GM18873 (cell line): Measurements from ENCODE around the gene MED15.

Experiments
- ATAC-seq: cut with Tn5 transposase; IDR thresholded peaks from one replicate; pipeline ENCODE4 v1.9.1; 2021; ENCODE audit warnings: mild to moderate bottlenecking, moderate library complexity, moderate number of reproducible peaks; ENCODE audit not compliant: unreplicated experiment, low FRiP score

The MED15 gene

GRCh38 chr22:20636075-20636812 lies 128.8 kb downstream of the MED15 start:
- ATAC-seq, result no peak

- no peak for ATAC-seq
Observed at GRCh38 chr22:20636945-20637344, 129.5 kb downstream of the MED15 start.
